Endothelial cell of umbilical vein (primary cell): ENCODE results near the gene WDFY3. TPM values are rescaled to one million over a fixed set of nuclear protein-coding genes. Genes with fewer than 3 reads are reported as not detected.

Source experiments
- BruUV-seq: library from RNA; stranded (reverse); fragments of 400-500 nt; replicated peaks from 2 replicates; lab custom pipeline; 2021; lab: Mats Ljungman, UMichigan
- CTCF ChIA-PET: fragments of 300-600, 350-600 bp; sonication (Branson Sonifier 250); formaldehyde crosslinking; loops from one replicate; lab custom pipeline; 2021; ENCODE audit warnings: antibody characterized with exemption, inconsistent platforms; lab: Charles Lee
- POLR2A ChIA-PET: fragments of 300-600, 350-600 bp; sonication (Branson Sonifier 250); formaldehyde crosslinking; loops from one replicate; lab custom pipeline; 2021; ENCODE audit warnings: antibody characterized with exemption, inconsistent platforms; lab: Charles Lee
- DNase-seq: peaks from one replicate; pipeline ENCODE4 v3.0.0-alpha.2; 2011; ENCODE audit warnings: low read depth, low spot score
- FAIRE-seq: peaks from 2 replicates; lab custom pipeline; 2011; peaks lifted over from hg19 to GRCh38; lab: Jason Lieb, UNC
- H2AFZ ChIP-seq: 2 replicates; pipeline ENCODE4 v1.6.0; 2012; ENCODE audit warnings: low read depth, low read length, control low read depth, inconsistent platforms
- H3K27ac ChIP-seq: 2 replicates; pipeline ENCODE4 v1.5.1; 2011; ENCODE audit warnings: low read depth, mild to moderate bottlenecking, control low read depth, low read length, moderate library complexity; ENCODE audit not compliant: insufficient read depth
- H3K27me3 ChIP-seq, 2 experiments: 2 replicates each; pipeline versions ENCODE4 v1.6.0 to v1.6.1; 2011; ENCODE audit warnings: low read length in 2 of 2, mixed read lengths in 1 of 2; ENCODE audit not compliant: control insufficient read depth in 2 of 2, insufficient read depth in 2 of 2
- H3K36me3 ChIP-seq, 2 experiments: 2 replicates in 1 of 2; 3 replicates in 1 of 2; pipeline ENCODE4 v1.5.1; 2011; ENCODE audit warnings: low read length in 2 of 2, mild to moderate bottlenecking in 1 of 2, moderate library complexity in 1 of 2; ENCODE audit not compliant: control insufficient read depth in 2 of 2, insufficient read depth in 2 of 2; ENCODE audit errors: extremely low read depth in 1 of 2
- H3K4me1 ChIP-seq: 3 replicates; pipeline ENCODE4 v1.5.1; 2011; ENCODE audit warnings: mild to moderate bottlenecking, low read length; ENCODE audit not compliant: control insufficient read depth, insufficient read depth; ENCODE audit errors: extremely low read depth
- H3K4me2 ChIP-seq: 2 replicates; pipeline ENCODE4 v1.6.1; 2011; ENCODE audit warnings: low read length, control low read depth, mixed read lengths; ENCODE audit not compliant: insufficient read depth
- H3K4me3 ChIP-seq, 3 experiments: fragments of 200-600 bp in 1 of 3; sonication (generic), shearing (Covaris generic) in 1 of 3; replicated peaks in 1 of 3; 2 replicates each; pipeline ENCODE4 v1.5.1; 2011 to 2016; ENCODE audit warnings: control low read depth in 3 of 3, low read length in 3 of 3, mild to moderate bottlenecking in 2 of 3, inconsistent platforms in 1 of 3, low read depth in 1 of 3, moderate library complexity in 1 of 3; ENCODE audit not compliant: insufficient read depth in 1 of 3
- H3K79me2 ChIP-seq: 2 replicates; pipeline ENCODE4 v1.6.0; 2012; ENCODE audit warnings: low read length, inconsistent platforms; ENCODE audit not compliant: control insufficient read depth, insufficient read depth
- H3K9ac ChIP-seq: replicated peaks from 2 replicates; pipeline ENCODE3; 2011; ENCODE audit warnings: low read length, control low read depth; ENCODE audit not compliant: insufficient read depth; ENCODE audit errors: extremely low read depth
- H3K9me1 ChIP-seq: replicated peaks from 3 replicates; pipeline ENCODE4 v1.6.0; 2011; ENCODE audit warnings: mild to moderate bottlenecking, low read length; ENCODE audit not compliant: control insufficient read depth, insufficient read depth; ENCODE audit errors: extremely low read depth
- H3K9me3 ChIP-seq: replicated peaks from 2 replicates; pipeline ENCODE4 v1.5.1; 2012; ENCODE audit warnings: low read length, inconsistent platforms; ENCODE audit not compliant: control insufficient read depth, insufficient read depth
- H4K20me1 ChIP-seq: replicated peaks from 2 replicates; pipeline ENCODE3; 2011; ENCODE audit warnings: mild to moderate bottlenecking, low read length; ENCODE audit not compliant: control insufficient read depth, insufficient read depth; ENCODE audit errors: extremely low read depth
- EZH2 ChIP-seq: IDR thresholded peaks from 2 replicates; pipeline ENCODE4 v1.6.1; 2012; ENCODE audit warnings: borderline replicate concordance, low read depth, mild to moderate bottlenecking, moderate library complexity, low read length, inconsistent platforms; ENCODE audit not compliant: severe bottlenecking
- FOS ChIP-seq: IDR thresholded peaks from 2 replicates; pipeline ENCODE4 v1.6.1; 2011; ENCODE audit warnings: mild to moderate bottlenecking, low read length, moderate library complexity, borderline replicate concordance; ENCODE audit not compliant: insufficient read depth
- GATA2 ChIP-seq: IDR thresholded peaks from 2 replicates; pipeline ENCODE4 v1.7.0; 2011; ENCODE audit warnings: low read depth, mild to moderate bottlenecking, moderate library complexity, mixed read lengths, low read length; ENCODE audit not compliant: insufficient read length, insufficient read depth
- JUN ChIP-seq: IDR thresholded peaks from 2 replicates; pipeline ENCODE4 v1.6.1; 2011; ENCODE audit warnings: borderline replicate concordance, low read depth; ENCODE audit not compliant: insufficient read length, insufficient read depth
- MYC ChIP-seq: IDR thresholded peaks from one replicate; pipeline ENCODE4 v1.6.1; 2011; ENCODE audit warnings: mild to moderate bottlenecking, low read depth, low read length
- POLR2A ChIP-seq: IDR thresholded peaks from 2 replicates; pipeline ENCODE4 v1.6.1; 2012; ENCODE audit warnings: low read depth, mild to moderate bottlenecking, control low read depth, low read length
- POLR2AphosphoS5 ChIP-seq: IDR thresholded peaks from 2 replicates; pipeline ENCODE4 v1.6.1; 2012; ENCODE audit warnings: low read depth, mild to moderate bottlenecking, control low read depth, low read length, moderate library complexity; ENCODE audit not compliant: insufficient read depth
- dilution Hi-C: fragments of 300-500 bp; cut with MboI; formaldehyde crosslinking; loops from one replicate; pipeline ENCODE4 v1.15.0; 2019; ENCODE audit warnings: low sequenced_read_pairs; ENCODE audit not compliant: extremely low pct_ligation_motif_present
- intact Hi-C: fragments of 100-400 bp; cut with micrococcal nuclease; formaldehyde crosslinking; loops from one replicate; pipeline ENCODE4 v1.10.0; 2022
- polyA plus RNA-seq, 4 experiments: library from polyadenylated mRNA; depleted of rRNA in 3 of 4; stranded (reverse) in 3 of 4; unstranded in 1 of 4; fragments of >200 nt; gene quantifications; 2 replicates each; pipeline versions ENCODE4 v1.2.1 to v1.2.3, GENCODE V29; 2011 to 2012; ENCODE audit warnings: missing spikeins in 1 of 4
- total RNA-seq: library from RNA; stranded (reverse); gene quantifications from 2 replicates; pipeline ENCODE4 v1.2.3, GENCODE V29; 2021
- TF ChIP-seq, protein P1 (sequence below): IDR thresholded peaks from 2 replicates; pipeline ENCODE4 v1.6.1; 2011; ENCODE audit not compliant: insufficient read depth, insufficient read length
- TF ChIP-seq, protein P2 (sequence below), 2 donors: IDR thresholded peaks; 1 replicate in 1 of 2; 2 replicates in 1 of 2; pipeline ENCODE4 v1.5.1; 2011; ENCODE audit warnings: low read length in 2 of 2, mild to moderate bottlenecking in 2 of 2, moderate library complexity in 2 of 2, control low read depth in 1 of 2, inconsistent platforms in 1 of 2, low read depth in 1 of 2; ENCODE audit not compliant: insufficient read depth in 1 of 2; ENCODE audit errors: extremely low read depth in 1 of 2

WDFY3 gene
- total and polyA plus RNA-seq, 2 donors (not counting 3 experiments of a cell fraction or from before 2014, with no cell fraction given), result 37.0 to 113 TPM

DNA sequence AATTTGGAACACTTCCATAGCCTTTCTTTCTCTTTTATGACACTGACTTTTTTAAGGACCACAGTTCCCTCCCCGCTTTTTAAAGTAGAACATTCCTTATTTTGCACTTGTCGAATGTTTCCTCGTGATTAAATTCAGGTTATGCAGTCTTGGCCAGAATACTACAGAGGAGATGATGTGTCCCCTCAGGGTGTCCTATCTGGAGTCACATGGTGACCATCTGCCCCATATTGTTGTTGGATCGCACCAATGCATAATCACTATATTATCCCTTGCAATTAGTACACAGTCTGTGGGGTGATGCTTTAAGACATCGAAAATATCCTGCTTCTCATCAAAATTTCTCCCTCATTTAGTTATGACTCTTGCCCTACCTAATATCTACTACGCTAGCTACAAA lies 27.4 kb downstream of the WDFY3 start:
- Histone ChIP-seq H3K4me1 (peaks cover 28% of the 10 kb centered on the region), H3K9me3 (no peaks in the 10 kb centered on the region), H3K27ac (peak overlapping the region; percentile 53), H4K20me1 (peaks cover 2% of the 10 kb centered on the region), H3K27me3 (no peaks in the 10 kb centered on the region), H3K4me2 (peak overlapping the region; percentile 84), H3K9ac (peak overlapping the region; percentile 35), H3K4me3 (no peak overlapping the region), H3K36me3 (no peaks in the 10 kb centered on the region), H3K9me1 (no peaks in the 10 kb centered on the region), H3K79me2 (peaks cover 80% of the 10 kb centered on the region), H2AFZ (no peak overlapping the region)
- intact Hi-C loops, result loop anchor here (2.0 kb wide), 2 partner anchors 14 to 68 kb away; no protein-coding TSS in a partner anchor
- CTCF ChIA-PET, result interaction anchor here (0.6 to 1.6 kb wide), 4 partner anchors 10 to 189 kb away, joined by 3 to 6 read pairs (median 5); no protein-coding TSS in a partner anchor
- POLR2A ChIA-PET, result interaction anchor here (1.2 kb wide), 1 partner anchor 28 kb away, joined by 4 read pairs; the partner anchor contains the start of gene WDFY3
- DNase-seq (no peak), FAIRE-seq (no peak)
- no TSS peak for BruUV-seq
- dilution Hi-C loops, result no loop called here
- TF ChIP-seq GATA2 (no peak), POLR2AphosphoS5 (no peak), POLR2A (no peak), FOS (no peak), MYC (no peak), EZH2 (no peak), JUN (no peak)
- TF ChIP-seq, protein P1, sequence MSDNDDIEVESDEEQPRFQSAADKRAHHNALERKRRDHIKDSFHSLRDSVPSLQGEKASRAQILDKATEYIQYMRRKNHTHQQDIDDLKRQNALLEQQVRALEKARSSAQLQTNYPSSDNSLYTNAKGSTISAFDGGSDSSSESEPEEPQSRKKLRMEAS, result no peak
- TF ChIP-seq, protein P2, sequence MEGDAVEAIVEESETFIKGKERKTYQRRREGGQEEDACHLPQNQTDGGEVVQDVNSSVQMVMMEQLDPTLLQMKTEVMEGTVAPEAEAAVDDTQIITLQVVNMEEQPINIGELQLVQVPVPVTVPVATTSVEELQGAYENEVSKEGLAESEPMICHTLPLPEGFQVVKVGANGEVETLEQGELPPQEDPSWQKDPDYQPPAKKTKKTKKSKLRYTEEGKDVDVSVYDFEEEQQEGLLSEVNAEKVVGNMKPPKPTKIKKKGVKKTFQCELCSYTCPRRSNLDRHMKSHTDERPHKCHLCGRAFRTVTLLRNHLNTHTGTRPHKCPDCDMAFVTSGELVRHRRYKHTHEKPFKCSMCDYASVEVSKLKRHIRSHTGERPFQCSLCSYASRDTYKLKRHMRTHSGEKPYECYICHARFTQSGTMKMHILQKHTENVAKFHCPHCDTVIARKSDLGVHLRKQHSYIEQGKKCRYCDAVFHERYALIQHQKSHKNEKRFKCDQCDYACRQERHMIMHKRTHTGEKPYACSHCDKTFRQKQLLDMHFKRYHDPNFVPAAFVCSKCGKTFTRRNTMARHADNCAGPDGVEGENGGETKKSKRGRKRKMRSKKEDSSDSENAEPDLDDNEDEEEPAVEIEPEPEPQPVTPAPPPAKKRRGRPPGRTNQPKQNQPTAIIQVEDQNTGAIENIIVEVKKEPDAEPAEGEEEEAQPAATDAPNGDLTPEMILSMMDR (IDR thresholded peaks at IDR 0.05; ENCODE audit: extremely low read depth in 1 of 2, insufficient read depth in 1 of 2, low read depth in 1 of 2, low read length in 2 of 2), result no peak
